ENCODE results near the gene DLGAP1. TPM values are rescaled to one million over a fixed set of nuclear protein-coding genes. Genes with fewer than 3 reads are reported as not detected.

The DLGAP1 gene
- total and polyA plus RNA-seq, 2 experiments from 2014 or later, result 17.0 to 48.5 TPM

GRCh38 chr18:3871687-3872086 lies 583.4 kb downstream of the DLGAP1 start:
- no peaks in the 10 kb centered on the region for H3K9me2 ChIP-seq (ENCODE audit: insufficient read depth)
- Mint-ChIP-seq H3K4me1 (peaks cover 39% of the 10 kb centered on the region), H3K36me3 (ENCODE audit: low read depth) (no peaks in the 10 kb centered on the region), H3K9me3 (no peaks in the 10 kb centered on the region), H3K4me3 (no peak overlapping the region), H3K27ac (no peak overlapping the region), H3K27me3 (ENCODE audit: insufficient read depth, low read depth, poor library complexity) (no peaks in the 10 kb centered on the region)
- H3K36me3 ChIP-seq (ENCODE audit: insufficient read depth), result no peaks in the 10 kb centered on the region
- H3K4me1 ChIP-seq (ENCODE audit: insufficient read depth), result peaks cover 13% of the 10 kb centered on the region; the same call in 1 of the 2 replicates
- H3K79me2 ChIP-seq (replicated peaks; ENCODE audit: insufficient read depth), result no peaks in the 10 kb centered on the region
- ATAC-seq, result no peak
- DNase-seq (ENCODE audit: low spot score), result no peak
- H3K27ac ChIP-seq (ENCODE audit: low read depth), result no peak overlapping the region
- no peak overlapping the region for H3K4me3 ChIP-seq
- H4K20me1 ChIP-seq (replicated peaks; ENCODE audit: insufficient read depth), result no peaks in the 10 kb centered on the region
- H3F3A ChIP-seq (replicated peaks; ENCODE audit: low read depth), result no peaks in the 10 kb centered on the region
- H3K4me2 ChIP-seq, result no peak overlapping the region
- no peaks in the 10 kb centered on the region for H3K27me3 ChIP-seq (ENCODE audit: insufficient read depth)
- H2AFZ ChIP-seq, result no peak overlapping the region
- no peak for TF ChIP-seq ETS1 (IDR thresholded peaks at IDR 0.05)
- no peak for TF ChIP-seq EZH2 (IDR thresholded peaks at IDR 0.05; ENCODE audit: low read depth, unreplicated experiment)
- no peak for TF ChIP-seq NANOG (IDR thresholded peaks at IDR 0.05; ENCODE audit: borderline replicate concordance)
- no peak for TF ChIP-seq EZH2phosphoT487 (IDR thresholded peaks at IDR 0.05; ENCODE audit: unreplicated experiment)
- no peak for TF ChIP-seq ZNF331 (CRISPR knock-in tag; IDR thresholded peaks at IDR 0.05; ENCODE audit: low read depth)
- TF ChIP-seq ZNF114 (CRISPR knock-in tag; IDR thresholded peaks at IDR 0.05), result no peak
- no peak for TF ChIP-seq STAT1 (IDR thresholded peaks at IDR 0.05; ENCODE audit: unreplicated experiment)
- TF ChIP-seq CTCF (conservative IDR thresholded peaks at IDR 0.05; ENCODE audit: low read depth in 2 of 2), result no peak
- TF ChIP-seq CREB1 (CRISPR knock-in tag; IDR thresholded peaks at IDR 0.05; ENCODE audit: low read depth), result no peak
- no peak for TF ChIP-seq POLR2AphosphoS5 (IDR thresholded peaks at IDR 0.05; ENCODE audit: low read depth)
- TF ChIP-seq JUNB (IDR thresholded peaks at IDR 0.05; ENCODE audit: unreplicated experiment), result no peak
- no peak for TF ChIP-seq ZNF462 (CRISPR knock-in tag; IDR thresholded peaks at IDR 0.05)
- no peak for TF ChIP-seq REST (IDR thresholded peaks at IDR 0.05; ENCODE audit: unreplicated experiment)

Measured in GM23338 (cell line).